Liver (tissue), 3 donors: ENCODE results near the gene GPR18.

Experiments used
- JUND ChIP-seq, 2 donors: IDR thresholded peaks; 2 replicates each; pipeline ENCODE4 v1.6.1; 2016; ENCODE audit warnings: antibody characterized with exemption in 2 of 2
- NR2F2 ChIP-seq: IDR thresholded peaks from 2 replicates; pipeline ENCODE4 v1.6.1; 2016; ENCODE audit warnings: antibody characterized with exemption
- RAD21 ChIP-seq, 2 donors: IDR thresholded peaks; 2 replicates each; pipeline ENCODE4 v1.6.1; 2016; ENCODE audit warnings: antibody characterized with exemption in 2 of 2, mild to moderate bottlenecking in 2 of 2
- TF ChIP-seq, protein P1 (sequence below): fragments of 150-350 bp; IDR thresholded peaks from 2 replicates; pipeline ENCODE4 v1.5.1; 2017; ENCODE audit warnings: improper control_type of control experiment, low read depth, low read length; ENCODE audit not compliant: missing input control
- TF ChIP-seq, protein P2 (sequence below): IDR thresholded peaks from 2 replicates; pipeline ENCODE4 v1.6.1; 2016; ENCODE audit warnings: antibody characterized with exemption
- donor health status: healthy.
- donor health status: healthy.

DNA sequence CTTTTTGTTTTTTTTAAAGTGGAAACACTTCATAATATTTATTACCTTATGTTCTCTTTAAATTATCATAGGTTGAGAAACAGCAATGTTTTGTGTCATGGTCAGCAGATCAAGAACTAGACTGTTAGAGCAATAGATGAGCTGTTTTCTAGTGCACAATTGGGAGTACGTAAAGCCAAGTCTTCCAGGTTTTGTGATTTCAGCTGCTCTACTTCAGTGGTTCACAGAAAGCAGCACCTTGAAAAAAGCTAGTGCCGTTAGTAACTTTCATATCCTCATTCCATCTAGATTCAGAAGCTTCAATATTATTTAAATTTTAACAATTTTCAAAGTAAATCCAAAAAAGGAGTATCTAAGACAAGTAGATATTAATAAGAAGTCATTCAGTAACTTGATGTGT lies 1.9 kb downstream of the GPR18 start:
- TF ChIP-seq, protein P1, sequence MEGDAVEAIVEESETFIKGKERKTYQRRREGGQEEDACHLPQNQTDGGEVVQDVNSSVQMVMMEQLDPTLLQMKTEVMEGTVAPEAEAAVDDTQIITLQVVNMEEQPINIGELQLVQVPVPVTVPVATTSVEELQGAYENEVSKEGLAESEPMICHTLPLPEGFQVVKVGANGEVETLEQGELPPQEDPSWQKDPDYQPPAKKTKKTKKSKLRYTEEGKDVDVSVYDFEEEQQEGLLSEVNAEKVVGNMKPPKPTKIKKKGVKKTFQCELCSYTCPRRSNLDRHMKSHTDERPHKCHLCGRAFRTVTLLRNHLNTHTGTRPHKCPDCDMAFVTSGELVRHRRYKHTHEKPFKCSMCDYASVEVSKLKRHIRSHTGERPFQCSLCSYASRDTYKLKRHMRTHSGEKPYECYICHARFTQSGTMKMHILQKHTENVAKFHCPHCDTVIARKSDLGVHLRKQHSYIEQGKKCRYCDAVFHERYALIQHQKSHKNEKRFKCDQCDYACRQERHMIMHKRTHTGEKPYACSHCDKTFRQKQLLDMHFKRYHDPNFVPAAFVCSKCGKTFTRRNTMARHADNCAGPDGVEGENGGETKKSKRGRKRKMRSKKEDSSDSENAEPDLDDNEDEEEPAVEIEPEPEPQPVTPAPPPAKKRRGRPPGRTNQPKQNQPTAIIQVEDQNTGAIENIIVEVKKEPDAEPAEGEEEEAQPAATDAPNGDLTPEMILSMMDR, result no peak
- no peak for TF ChIP-seq RAD21 (IDR thresholded peaks at IDR 0.05)
- TF ChIP-seq, protein P2, sequence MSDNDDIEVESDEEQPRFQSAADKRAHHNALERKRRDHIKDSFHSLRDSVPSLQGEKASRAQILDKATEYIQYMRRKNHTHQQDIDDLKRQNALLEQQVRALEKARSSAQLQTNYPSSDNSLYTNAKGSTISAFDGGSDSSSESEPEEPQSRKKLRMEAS, result no peak
- no peak for TF ChIP-seq JUND (IDR thresholded peaks at IDR 0.05)
- no peak for TF ChIP-seq NR2F2
